22Rv1 (cell line): ENCODE results near the gene LYPD3.

Experiments used
- ZFX ChIP-seq: fragments of 450-650 bp; IDR thresholded peaks from 2 replicates; pipeline ENCODE4 v1.6.1; 2017; ENCODE audit warnings: antibody characterized with exemption, borderline replicate concordance
- TF ChIP-seq, protein P1 (sequence below): fragments of 450-650 bp; IDR thresholded peaks from 2 replicates; pipeline ENCODE4 v1.5.1; 2017; ENCODE audit warnings: mild to moderate bottlenecking

DNA sequence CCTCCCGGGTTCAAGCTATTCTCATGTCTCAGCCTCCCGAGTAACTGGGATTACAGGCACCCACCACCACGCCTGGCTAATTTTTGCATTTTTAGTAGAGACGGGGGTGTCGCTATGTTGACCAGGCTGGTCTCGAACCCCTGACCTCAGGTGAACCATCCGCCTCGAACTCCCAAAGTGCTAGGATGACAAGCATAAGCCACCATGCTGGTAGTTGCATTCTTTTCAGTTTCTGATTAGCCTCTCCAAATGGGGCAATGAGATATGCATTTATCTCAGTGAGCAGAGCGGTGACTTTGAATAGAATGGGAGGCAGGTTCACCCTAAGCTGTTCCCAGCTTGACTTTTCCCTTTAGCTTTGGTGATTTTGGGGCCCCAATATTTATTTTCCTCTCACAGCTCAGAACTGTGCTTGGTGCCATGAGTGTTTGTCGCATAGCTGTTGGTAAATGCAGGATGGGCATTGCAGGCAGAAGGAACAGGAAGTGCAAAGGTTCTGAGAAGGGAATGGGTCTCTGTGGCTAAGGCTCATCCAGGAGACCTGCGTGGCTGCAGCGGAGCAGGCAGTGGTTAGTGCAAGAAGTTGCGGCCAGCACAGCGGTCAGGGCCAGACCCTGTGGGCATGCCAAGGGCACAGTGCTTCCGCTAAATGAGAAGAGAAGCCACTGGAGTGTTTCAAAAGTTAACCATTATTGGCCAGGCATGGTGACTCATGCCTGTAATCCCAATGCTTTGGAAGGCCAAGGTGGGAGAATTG lies 20.7 kb downstream of the LYPD3 start:
- TF ChIP-seq, protein P1, sequence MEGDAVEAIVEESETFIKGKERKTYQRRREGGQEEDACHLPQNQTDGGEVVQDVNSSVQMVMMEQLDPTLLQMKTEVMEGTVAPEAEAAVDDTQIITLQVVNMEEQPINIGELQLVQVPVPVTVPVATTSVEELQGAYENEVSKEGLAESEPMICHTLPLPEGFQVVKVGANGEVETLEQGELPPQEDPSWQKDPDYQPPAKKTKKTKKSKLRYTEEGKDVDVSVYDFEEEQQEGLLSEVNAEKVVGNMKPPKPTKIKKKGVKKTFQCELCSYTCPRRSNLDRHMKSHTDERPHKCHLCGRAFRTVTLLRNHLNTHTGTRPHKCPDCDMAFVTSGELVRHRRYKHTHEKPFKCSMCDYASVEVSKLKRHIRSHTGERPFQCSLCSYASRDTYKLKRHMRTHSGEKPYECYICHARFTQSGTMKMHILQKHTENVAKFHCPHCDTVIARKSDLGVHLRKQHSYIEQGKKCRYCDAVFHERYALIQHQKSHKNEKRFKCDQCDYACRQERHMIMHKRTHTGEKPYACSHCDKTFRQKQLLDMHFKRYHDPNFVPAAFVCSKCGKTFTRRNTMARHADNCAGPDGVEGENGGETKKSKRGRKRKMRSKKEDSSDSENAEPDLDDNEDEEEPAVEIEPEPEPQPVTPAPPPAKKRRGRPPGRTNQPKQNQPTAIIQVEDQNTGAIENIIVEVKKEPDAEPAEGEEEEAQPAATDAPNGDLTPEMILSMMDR = no peak
- no peak for TF ChIP-seq ZFX
